Measurements from ENCODE around the gene SLC26A11. TPM values are rescaled to one million over a fixed set of nuclear protein-coding genes. Genes with fewer than 3 reads are reported as not detected.
"Not testable (repeated sequence)": the region's sequence is repeated elsewhere in the genome, so short reads cannot be mapped to it uniquely, and the experiment has no call there.

The SLC26A11 gene
- polyA plus RNA-seq, 1 donor (not counting 4 experiments of a cell fraction or from before 2014, with no cell fraction given): 2.2 TPM

DNA sequence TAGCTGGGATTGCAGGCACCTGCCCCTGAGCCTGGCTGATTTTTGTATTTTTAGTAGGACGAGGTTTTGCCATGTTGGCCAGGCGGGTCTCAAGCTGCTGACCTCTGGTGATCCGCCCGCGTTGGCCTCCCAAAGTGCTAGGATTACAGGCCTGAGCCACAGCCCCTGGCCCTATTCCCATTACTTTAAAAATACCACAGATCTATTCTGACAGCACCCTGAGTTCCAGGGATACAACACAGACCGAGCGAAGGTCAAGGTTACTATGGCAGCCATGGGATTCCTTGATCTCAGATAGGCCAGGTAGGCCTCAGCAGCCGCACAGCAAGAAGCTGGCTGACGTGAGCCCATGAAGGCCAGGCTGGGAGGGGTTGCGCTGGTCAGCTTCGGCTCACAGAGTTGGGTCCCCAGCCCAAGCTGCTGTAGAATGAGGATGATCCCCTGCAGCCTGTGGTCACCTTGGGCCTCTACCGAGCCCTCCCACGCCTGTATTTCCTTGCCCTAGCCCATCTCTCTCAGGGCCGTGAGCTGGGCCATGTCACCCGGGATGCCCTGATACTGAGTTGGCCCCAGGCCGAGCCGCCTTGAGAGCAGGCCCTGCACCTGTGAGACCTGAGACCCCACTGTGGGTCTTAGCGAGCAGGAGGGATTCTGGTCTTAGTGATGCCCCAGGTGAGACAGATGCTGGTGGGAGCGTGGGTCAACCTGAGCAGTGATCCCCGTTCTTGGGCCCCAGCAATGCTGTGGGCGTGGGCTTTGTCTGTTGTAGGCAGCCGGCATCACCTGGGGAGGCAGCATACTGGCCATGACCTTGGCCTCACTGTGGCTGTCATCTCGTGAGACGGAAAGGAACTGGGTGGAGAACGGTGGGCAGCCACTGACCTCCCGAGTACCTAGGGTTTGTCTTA lies 23.6 kb downstream of the SLC26A11 start:
- no peaks in the 10 kb centered on the region for H3K9me1 ChIP-seq (ENCODE audit: control insufficient read depth, extremely low read depth, insufficient read depth, low read length)
- no peaks in the 10 kb centered on the region for H4K20me1 ChIP-seq (ENCODE audit: control insufficient read depth, extremely low read depth, insufficient read depth, low read length)
- no peak for FAIRE-seq

DNA sequence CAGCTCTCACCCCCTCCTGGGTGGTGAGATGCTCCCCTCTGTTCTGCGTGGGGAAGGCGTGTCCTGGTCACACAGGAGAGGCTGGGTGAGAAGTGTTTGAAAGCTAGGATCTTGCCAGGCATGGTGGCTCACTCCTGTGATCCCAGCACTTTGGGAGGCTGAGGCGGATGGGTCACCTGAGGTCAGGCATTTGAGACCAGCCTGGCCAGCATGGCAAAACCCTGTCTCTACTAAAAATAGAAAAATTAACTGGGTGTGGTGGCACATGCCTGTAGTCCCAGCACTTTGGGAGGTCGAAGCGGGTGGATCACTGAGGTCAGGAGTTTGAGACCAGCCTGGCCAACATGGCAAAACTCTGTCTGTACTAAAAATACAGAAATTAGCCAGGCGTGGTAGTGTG lies 24.2 kb downstream of the SLC26A11 start:
- H3K4me3 ChIP-seq (ENCODE audit: control insufficient read depth in 2 of 3, extremely low read depth in 1 of 3, insufficient read depth in 2 of 3, low read depth in 1 of 3, low read length in 3 of 3); dilution Hi-C loops (cut with MboI; ENCODE audit: extremely low pct_ligation_motif_present, low sequenced_read_pairs); H3K9me1 ChIP-seq (ENCODE audit: control insufficient read depth, extremely low read depth, insufficient read depth, low read length); H3K9me3 ChIP-seq (ENCODE audit: control insufficient read depth, low read depth, low read length); H3K9ac ChIP-seq (ENCODE audit: control insufficient read depth, extremely low read depth, insufficient read depth, low read length); H2AFZ ChIP-seq (ENCODE audit: control insufficient read depth, low read length); DNase-seq (ENCODE audit: low read depth, low spot score); FAIRE-seq; H3K4me1 ChIP-seq (ENCODE audit: control insufficient read depth, extremely low read depth, insufficient read depth, low read length); H4K20me1 ChIP-seq (ENCODE audit: control insufficient read depth, extremely low read depth, insufficient read depth, low read length); H3K27ac ChIP-seq (ENCODE audit: control insufficient read depth, insufficient read depth, low read length); H3K4me2 ChIP-seq (ENCODE audit: control insufficient read depth, extremely low read depth, insufficient read depth, low read depth, low read length); H3K27me3 ChIP-seq (ENCODE audit: control insufficient read depth, extremely low read depth, insufficient read depth, low read length); H3K36me3 ChIP-seq (ENCODE audit: control insufficient read depth in 2 of 2, extremely low read depth in 1 of 2, insufficient read depth in 2 of 2, low read length in 2 of 2); H3K79me2 ChIP-seq (ENCODE audit: control insufficient read depth, insufficient read depth, low read length): not testable (repeated sequence)

More for the DNA sequence above, 23.6 kb downstream of the SLC26A11 start:
- Histone ChIP-seq H3K4me2 (ENCODE audit: control insufficient read depth, extremely low read depth, insufficient read depth, low read depth, low read length) (no peak overlapping the region), H3K9ac (ENCODE audit: control insufficient read depth, extremely low read depth, insufficient read depth, low read length) (no peak overlapping the region), H3K36me3 (ENCODE audit: control insufficient read depth in 2 of 2, extremely low read depth in 1 of 2, insufficient read depth in 2 of 2, low read length in 2 of 2) (no peaks in the 10 kb centered on the region), H3K4me1 (ENCODE audit: control insufficient read depth, extremely low read depth, insufficient read depth, low read length) (no peaks in the 10 kb centered on the region), H3K79me2 (ENCODE audit: control insufficient read depth, insufficient read depth, low read length) (no peaks in the 10 kb centered on the region), H3K27me3 (ENCODE audit: control insufficient read depth, extremely low read depth, insufficient read depth, low read length) (no peaks in the 10 kb centered on the region), H3K9me3 (ENCODE audit: control insufficient read depth, low read depth, low read length) (no peaks in the 10 kb centered on the region), H3K4me3 (ENCODE audit: control insufficient read depth in 2 of 3, extremely low read depth in 1 of 3, insufficient read depth in 2 of 3, low read depth in 1 of 3, low read length in 3 of 3) (no peak overlapping the region), H3K27ac (ENCODE audit: control insufficient read depth, insufficient read depth, low read length) (no peak overlapping the region), H2AFZ (ENCODE audit: control insufficient read depth, low read length) (no peak overlapping the region)
- no peak for TF ChIP-seq EZH2 (IDR thresholded peaks at IDR 0.05; ENCODE audit: low read length)
- TF ChIP-seq, protein P1, sequence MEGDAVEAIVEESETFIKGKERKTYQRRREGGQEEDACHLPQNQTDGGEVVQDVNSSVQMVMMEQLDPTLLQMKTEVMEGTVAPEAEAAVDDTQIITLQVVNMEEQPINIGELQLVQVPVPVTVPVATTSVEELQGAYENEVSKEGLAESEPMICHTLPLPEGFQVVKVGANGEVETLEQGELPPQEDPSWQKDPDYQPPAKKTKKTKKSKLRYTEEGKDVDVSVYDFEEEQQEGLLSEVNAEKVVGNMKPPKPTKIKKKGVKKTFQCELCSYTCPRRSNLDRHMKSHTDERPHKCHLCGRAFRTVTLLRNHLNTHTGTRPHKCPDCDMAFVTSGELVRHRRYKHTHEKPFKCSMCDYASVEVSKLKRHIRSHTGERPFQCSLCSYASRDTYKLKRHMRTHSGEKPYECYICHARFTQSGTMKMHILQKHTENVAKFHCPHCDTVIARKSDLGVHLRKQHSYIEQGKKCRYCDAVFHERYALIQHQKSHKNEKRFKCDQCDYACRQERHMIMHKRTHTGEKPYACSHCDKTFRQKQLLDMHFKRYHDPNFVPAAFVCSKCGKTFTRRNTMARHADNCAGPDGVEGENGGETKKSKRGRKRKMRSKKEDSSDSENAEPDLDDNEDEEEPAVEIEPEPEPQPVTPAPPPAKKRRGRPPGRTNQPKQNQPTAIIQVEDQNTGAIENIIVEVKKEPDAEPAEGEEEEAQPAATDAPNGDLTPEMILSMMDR (optimal IDR thresholded peaks at IDR 0.05 in 1 of 3, IDR thresholded peaks at IDR 0.05 in 1 of 3, conservative IDR thresholded peaks at IDR 0.05 in 1 of 3; ENCODE audit: extremely low read depth in 1 of 3, insufficient read depth in 2 of 3, low read length in 3 of 3): no peak
- dilution Hi-C loops (cut with MboI; ENCODE audit: extremely low pct_ligation_motif_present, low sequenced_read_pairs): no loop called here
- DNase-seq (ENCODE audit: low read depth, low spot score): no peak
